DOHH2 (cell line): ENCODE results near the gene KDM5A.
"Not testable (repeated sequence)": the region's sequence is repeated elsewhere in the genome, so short reads cannot be mapped to it uniquely, and the experiment has no call there.

Source experiments
- H3F3A ChIP-seq: fragments of 200-600 bp; sonication (generic), shearing (Covaris generic); 2 replicates; pipeline ENCODE4 v1.6.0; 2016; ENCODE audit warnings: antibody characterized with exemption, mild to moderate bottlenecking; ENCODE audit not compliant: control insufficient read depth, insufficient read depth
- H3K27ac ChIP-seq: fragments of 200-600 bp; sonication (generic); 2 replicates; pipeline ENCODE4 v1.5.1; 2014; ENCODE audit warnings: low read depth, mild to moderate bottlenecking, low read length, moderate library complexity
- H3K27me3 ChIP-seq: fragments of 200-600 bp; sonication (generic); 2 replicates; pipeline ENCODE4 v1.6.1; 2014; ENCODE audit warnings: mild to moderate bottlenecking, low read length, mixed read lengths; ENCODE audit not compliant: control insufficient read depth
- H3K36me3 ChIP-seq: fragments of 200-600 bp; sonication (generic); 2 replicates; pipeline ENCODE4 v1.6.1; 2014; ENCODE audit warnings: mild to moderate bottlenecking, low read length, moderate library complexity, mixed read lengths; ENCODE audit not compliant: control insufficient read depth
- H3K4me1 ChIP-seq: fragments of 200-600 bp; sonication (generic); 2 replicates; pipeline ENCODE4 v1.6.1; 2014; ENCODE audit warnings: mild to moderate bottlenecking, low read length, mixed read lengths; ENCODE audit not compliant: control insufficient read depth
- H3K4me2 ChIP-seq: fragments of 200-600 bp; sonication (generic); 2 replicates; pipeline ENCODE4 v1.6.0; 2014; ENCODE audit warnings: mild to moderate bottlenecking, low read length, moderate library complexity
- H3K4me3 ChIP-seq: fragments of 200-600 bp; sonication (generic); 2 replicates; pipeline ENCODE4 v1.5.1; 2014; ENCODE audit warnings: mild to moderate bottlenecking, low read length, mixed read lengths
- H3K79me2 ChIP-seq: fragments of 200-600 bp; sonication (generic); 2 replicates; pipeline ENCODE4 v1.6.1; 2014; ENCODE audit warnings: mild to moderate bottlenecking, low read length, mixed read lengths; ENCODE audit not compliant: control insufficient read depth
- H3K9me2 ChIP-seq: fragments of 200-600 bp; sonication (generic); replicated peaks from 2 replicates; pipeline ENCODE4 v1.6.1; 2014; ENCODE audit warnings: mild to moderate bottlenecking, low read length, mixed read lengths; ENCODE audit not compliant: control insufficient read depth
- H3K9me3 ChIP-seq: fragments of 200-600 bp; sonication (generic); 2 replicates; pipeline ENCODE4 v1.6.1; 2014; ENCODE audit warnings: antibody characterized with exemption, low read length, mixed read lengths; ENCODE audit not compliant: control insufficient read depth, insufficient read depth
- H4K20me1 ChIP-seq: fragments of 200-600 bp; sonication (generic); 2 replicates; pipeline ENCODE4 v1.6.0; 2014; ENCODE audit warnings: low read depth, mild to moderate bottlenecking, antibody characterized with exemption, low read length, moderate library complexity; ENCODE audit not compliant: control insufficient read depth, insufficient read depth
- CTCF ChIP-seq: fragments of 200-600 bp; sonication (generic); IDR thresholded peaks from one replicate; pipeline ENCODE4 v1.5.1; 2014; ENCODE audit warnings: antibody characterized with exemption, mild to moderate bottlenecking, low read depth, low read length; ENCODE audit not compliant: poor library complexity, severe bottlenecking
- EZH2phosphoT487 ChIP-seq: fragments of 200-600 bp; sonication (generic); IDR thresholded peaks from 2 replicates; pipeline ENCODE4 v1.6.1; 2017; ENCODE audit warnings: borderline replicate concordance, mild to moderate bottlenecking, antibody characterized with exemption, low read length, moderate library complexity, mixed read lengths

The KDM5A gene

GRCh38 chr12:389142-390096 is at the start of gene KDM5A:
Gene KDM5A, minus strand, starts transcription at chr12:389320. Its CDS starts 229 bp downstream, at chr12:389091.
- TF ChIP-seq CTCF (no peak), EZH2phosphoT487 (no peak)
- H3K4me2 ChIP-seq = peak within 1 kb of the TSS; percentile 86

DNA sequence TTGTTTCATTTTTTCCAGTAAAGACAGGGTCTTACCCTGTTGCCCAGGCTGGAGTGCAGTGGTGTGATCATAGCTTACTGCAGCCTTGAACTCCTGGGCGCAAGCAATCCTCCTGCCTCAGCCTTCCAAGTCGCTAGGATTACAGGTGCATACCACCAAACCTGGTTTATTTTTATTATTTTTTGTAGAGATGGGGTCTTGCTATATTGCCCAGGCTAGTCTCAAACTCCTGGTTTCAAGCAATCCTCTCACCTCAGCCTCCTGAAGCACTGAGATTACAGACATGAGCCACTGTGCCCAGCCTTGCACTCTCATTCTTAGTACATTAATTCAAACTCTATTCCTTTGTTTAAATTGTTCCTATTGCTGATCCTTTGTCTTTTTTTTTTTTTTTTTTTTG is 46.6 kb upstream of the KDM5A start:
- not testable (repeated sequence) for H3K4me1 ChIP-seq, H3K79me2 ChIP-seq, H3K27me3 ChIP-seq, H4K20me1 ChIP-seq, H3K27ac ChIP-seq, H3K4me2 ChIP-seq, H3F3A ChIP-seq, H3K9me2 ChIP-seq, H3K4me3 ChIP-seq, H3K9me3 ChIP-seq
- H3K36me3 ChIP-seq = peaks cover 58% of the 10 kb centered on the region

More at GRCh38 chr12:389142-390096, at the start of gene KDM5A:
- Histone ChIP-seq H3K36me3 (peaks cover 37% of the 10 kb centered on the region), H3F3A (peaks cover 12% of the 10 kb centered on the region), H3K27me3 (no peaks in the 10 kb centered on the region), H3K4me1 (peaks cover 24% of the 10 kb centered on the region), H3K79me2 (peaks cover 51% of the 10 kb centered on the region), H3K27ac (peak within 1 kb of the TSS; percentile 89), H3K9me3 (no peaks in the 10 kb centered on the region), H3K9me2 (no peaks in the 10 kb centered on the region), H4K20me1 (peaks cover 9% of the 10 kb centered on the region; the same call in 1 of the 2 replicates), H3K4me3 (peak within 1 kb of the TSS; percentile 94)

DNA sequence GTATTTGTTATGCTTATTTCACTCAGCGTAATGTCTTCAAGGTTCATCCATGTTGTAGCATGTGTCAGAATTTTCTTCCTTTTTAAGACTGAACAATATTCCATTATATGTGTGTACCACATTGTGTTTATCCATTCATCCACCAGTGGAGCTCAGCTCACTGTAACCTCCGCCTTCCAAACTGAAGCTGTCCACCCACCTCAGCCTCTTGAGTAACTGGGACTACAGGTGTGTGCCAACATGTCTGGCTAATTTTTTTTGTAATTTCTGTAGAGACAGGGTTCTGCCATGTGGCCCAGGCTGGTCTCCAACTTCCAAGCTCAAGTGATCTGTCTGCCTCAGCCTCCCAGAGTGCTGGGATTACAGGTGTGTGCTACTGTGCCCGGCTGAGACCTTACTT is 33.4 kb upstream of the KDM5A start:
- Histone ChIP-seq H3K9me2 (no peaks in the 10 kb centered on the region), H3F3A (no peaks in the 10 kb centered on the region), H3K27ac (no peak overlapping the region), H4K20me1 (no peaks in the 10 kb centered on the region), H3K36me3 (peaks cover 41% of the 10 kb centered on the region), H3K4me2 (no peak overlapping the region), H3K9me3 (no peaks in the 10 kb centered on the region), H3K4me3 (no peak overlapping the region), H3K27me3 (no peaks in the 10 kb centered on the region), H3K4me1 (no peaks in the 10 kb centered on the region), H3K79me2 (no peaks in the 10 kb centered on the region)
- TF ChIP-seq CTCF (no peak), EZH2phosphoT487 (no peak)

GRCh38 chr12:418432-418831 is 29.3 kb upstream of the KDM5A start:
- no peak overlapping the region for H3K27ac ChIP-seq
- peaks cover 35% of the 10 kb centered on the region for H3K36me3 ChIP-seq
- H3K4me2 ChIP-seq = no peak overlapping the region
- H3K79me2 ChIP-seq = no peaks in the 10 kb centered on the region
- H4K20me1 ChIP-seq = no peaks in the 10 kb centered on the region
- no peaks in the 10 kb centered on the region for H3K27me3 ChIP-seq
- no peak overlapping the region for H3K4me3 ChIP-seq
- no peaks in the 10 kb centered on the region for H3K4me1 ChIP-seq
- no peaks in the 10 kb centered on the region for H3K9me2 ChIP-seq
- no peaks in the 10 kb centered on the region for H3F3A ChIP-seq
- TF ChIP-seq EZH2phosphoT487 = no peak
- H3K9me3 ChIP-seq = no peaks in the 10 kb centered on the region
